Neuronal stem cell (in vitro differentiated cells): ENCODE data around the gene SPARC.
"Not testable (repeated sequence)": the region's sequence is repeated elsewhere in the genome, so short reads cannot be mapped to it uniquely, and the experiment has no call there.

ENCODE experiments used
- DNase-seq: peaks from one replicate; pipeline ENCODE4 v3.0.0-alpha.2; 2013; ENCODE audit warnings: low spot score
- H2AFZ ChIP-seq: one replicate; pipeline ENCODE4 v1.6.1; 2013; ENCODE audit warnings: mild to moderate bottlenecking, low read length, inconsistent platforms
- H2AK5ac ChIP-seq: 2 replicates; pipeline ENCODE4 v1.6.1; 2013; ENCODE audit warnings: low read depth, mild to moderate bottlenecking, inconsistent platforms, low read length, moderate library complexity, mixed read lengths
- H2BK120ac ChIP-seq: 2 replicates; pipeline ENCODE4 v1.6.1; 2013; ENCODE audit warnings: low read depth, mild to moderate bottlenecking, inconsistent platforms, low read length, moderate library complexity, mixed read lengths
- H2BK12ac ChIP-seq: one replicate; pipeline ENCODE4 v1.6.1; 2013; ENCODE audit warnings: low read length, inconsistent platforms
- H2BK15ac ChIP-seq: 2 replicates; pipeline ENCODE4 v1.6.1; 2013; ENCODE audit warnings: mild to moderate bottlenecking, low read length, inconsistent platforms, mixed read lengths
- H2BK5ac ChIP-seq: one replicate; pipeline ENCODE4 v1.6.1; 2013; ENCODE audit warnings: inconsistent platforms, mild to moderate bottlenecking, low read length, moderate library complexity
- H3K14ac ChIP-seq: one replicate; pipeline ENCODE4 v1.6.1; 2013; ENCODE audit warnings: low read length, inconsistent platforms
- H3K18ac ChIP-seq: 2 replicates; pipeline ENCODE4 v1.6.1; 2013; ENCODE audit warnings: low read length, inconsistent platforms
- H3K23ac ChIP-seq: 2 replicates; pipeline ENCODE4 v1.6.1; 2013; ENCODE audit warnings: low read depth, mild to moderate bottlenecking, mixed read lengths, low read length, inconsistent platforms; ENCODE audit not compliant: poor library complexity
- H3K27ac ChIP-seq: replicated peaks from 3 replicates; pipeline ENCODE4 v1.5.1; 2013; ENCODE audit warnings: low read length, inconsistent platforms
- H3K27me3 ChIP-seq, 3 experiments: 2 replicates each; pipeline ENCODE4 v1.6.1; 2013; ENCODE audit warnings: low read length in 3 of 3, mild to moderate bottlenecking in 2 of 3, inconsistent platforms in 1 of 3, low read depth in 1 of 3, mixed read lengths in 1 of 3, moderate library complexity in 1 of 3; ENCODE audit not compliant: control insufficient read depth in 3 of 3, insufficient read depth in 3 of 3
- H3K36me3 ChIP-seq, 2 donors: replicated peaks in 1 of 2; 2 replicates each; pipeline ENCODE4 v1.6.1; 2013; ENCODE audit warnings: low read length in 2 of 2; ENCODE audit not compliant: control insufficient read depth in 2 of 2, insufficient read depth in 2 of 2
- H3K4ac ChIP-seq: 2 replicates; pipeline ENCODE4 v1.6.1; 2013; ENCODE audit warnings: inconsistent platforms, mild to moderate bottlenecking, low read length, moderate library complexity
- H3K4me1 ChIP-seq, 2 donors: 1 replicate in 1 of 2; 2 replicates in 1 of 2; pipeline ENCODE4 v1.6.1; 2013; ENCODE audit warnings: low read length in 2 of 2, low read depth in 1 of 2; ENCODE audit not compliant: control insufficient read depth in 2 of 2, insufficient read depth in 1 of 2
- H3K4me2 ChIP-seq: one replicate; pipeline ENCODE4 v1.6.1; 2013; ENCODE audit warnings: mild to moderate bottlenecking, low read length, inconsistent platforms; ENCODE audit not compliant: insufficient read depth, poor library complexity, severe bottlenecking
- H3K4me3 ChIP-seq, 2 donors: 2 replicates each; pipeline ENCODE4 v1.5.1; 2013; ENCODE audit warnings: low read length in 2 of 2, mild to moderate bottlenecking in 2 of 2, inconsistent platforms in 1 of 2, moderate library complexity in 1 of 2
- H3K79me1 ChIP-seq: one replicate; pipeline ENCODE4 v1.6.1; 2013; ENCODE audit warnings: low read depth, mild to moderate bottlenecking, inconsistent platforms, low read length, moderate library complexity
- H3K9ac ChIP-seq: one replicate; pipeline ENCODE4 v1.6.1; 2013; ENCODE audit warnings: mild to moderate bottlenecking, low read depth, low read length, inconsistent platforms; ENCODE audit not compliant: poor library complexity
- H3K9me3 ChIP-seq, 2 donors: replicated peaks in 1 of 2; 2 replicates each; pipeline versions ENCODE3 to v1.6.1; 2013; ENCODE audit warnings: low read length in 2 of 2, mild to moderate bottlenecking in 2 of 2, inconsistent platforms in 1 of 2, low read depth in 1 of 2, mixed read lengths in 1 of 2, moderate library complexity in 1 of 2; ENCODE audit not compliant: control insufficient read depth in 2 of 2, insufficient read depth in 1 of 2
- H4K8ac ChIP-seq: one replicate; pipeline ENCODE4 v1.6.1; 2013; ENCODE audit warnings: low read depth, mild to moderate bottlenecking, inconsistent platforms, low read length, moderate library complexity
- H4K91ac ChIP-seq: one replicate; pipeline ENCODE4 v1.6.1; 2013; ENCODE audit warnings: low read length, low read depth, mild to moderate bottlenecking, inconsistent platforms; ENCODE audit not compliant: poor library complexity
- WGBS, 2 donors: extraction: QIAGEN DNeasy Blood & Tissue Kit; methylation state at CpG; one replicate each; pipeline ENCODE4 v1.1.7; 2013; ENCODE audit warnings: missing lambda C conversion rate in 2 of 2, mixed read lengths in 1 of 2; ENCODE audit not compliant: insufficient read length in 2 of 2, insufficient replicate concordance in 1 of 2; ENCODE audit errors: extremely low coverage in 2 of 2; 5-methylcytosine and 5-hydroxymethylcytosine counted together

SPARC gene

DNA sequence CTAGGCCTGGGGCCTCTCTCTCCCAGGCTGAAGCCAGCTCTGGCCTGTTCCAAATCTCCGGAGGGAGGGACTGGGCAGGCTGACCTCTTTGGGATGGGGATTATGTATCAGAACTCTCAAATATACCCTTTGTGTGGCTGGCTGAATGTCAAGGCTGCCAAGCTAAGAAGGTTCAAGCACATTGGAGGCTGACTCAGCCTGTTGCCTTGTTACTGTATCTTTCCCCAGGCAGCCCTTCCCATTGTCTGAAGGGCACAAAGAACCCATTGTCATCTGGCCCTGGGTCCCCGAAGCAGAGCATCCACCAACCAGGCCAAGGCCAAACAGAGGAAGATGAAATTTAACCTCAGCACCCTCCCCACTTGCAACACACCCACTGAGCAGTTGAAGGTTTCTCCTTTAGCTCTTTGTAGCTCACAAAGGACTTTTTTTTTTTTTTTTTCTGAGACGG lies 7.3 kb upstream of the SPARC start:
- no peak for DNase-seq
- H3K4me3 ChIP-seq: no peak overlapping the region
- no peak overlapping the region for H3K27ac ChIP-seq

DNA sequence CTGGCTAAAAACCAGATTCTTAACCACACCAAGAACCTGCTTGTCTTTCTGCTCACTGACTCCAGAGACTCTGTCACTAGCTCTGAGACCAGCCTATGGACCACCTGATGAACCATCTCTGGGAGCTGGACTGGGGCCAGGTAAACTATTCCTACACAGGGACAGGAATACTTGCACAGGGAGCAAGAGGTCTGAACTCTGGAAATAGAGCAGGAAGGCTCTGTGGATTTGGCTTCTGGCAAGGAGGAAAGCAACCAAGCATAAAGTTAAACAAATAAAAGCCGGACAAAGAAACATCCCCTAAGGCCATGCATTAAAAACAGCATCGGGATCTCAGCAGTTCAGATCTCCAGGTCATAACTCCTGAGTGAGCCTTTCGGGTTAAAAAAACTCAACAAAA lies 5.6 kb upstream of the SPARC start:
- no CpG with 5 or more reads among the region's 3 CpGs for whole genome bisulfite sequencing, 2 donors
- Histone ChIP-seq H3K27ac (no peak overlapping the region), H3K4ac (no peak overlapping the region), H2BK120ac (no peak overlapping the region), H4K8ac (no peak overlapping the region), H3K9me3 (no peaks in the 10 kb centered on the region), H3K9ac (no peak overlapping the region), H2BK5ac (no peak overlapping the region), H3K14ac (no peak overlapping the region), H3K27me3 (no peaks in the 10 kb centered on the region), H3K23ac (no peak overlapping the region), H3K4me2 (no peak overlapping the region), H2BK12ac (no peak overlapping the region), H2AFZ (no peak overlapping the region), H2BK15ac (no peak overlapping the region), H4K91ac (no peak overlapping the region), H3K4me3 (no peak overlapping the region), H3K36me3 (no peaks in the 10 kb centered on the region), H3K4me1 (peaks cover 10 to 21% of the 10 kb centered on the region in 2 donors), H2AK5ac (no peak overlapping the region), H3K18ac (no peak overlapping the region), H3K79me1 (no peaks in the 10 kb centered on the region)
- DNase-seq: no peak

More for the DNA sequence above, 7.3 kb upstream of the SPARC start:
- peaks cover 17 to 25% of the 10 kb centered on the region in 2 donors for H3K4me1 ChIP-seq
- H2BK15ac ChIP-seq: no peak overlapping the region
- peak overlapping the region; percentile 66 for H2AFZ ChIP-seq
- H3K14ac ChIP-seq: peak overlapping the region; percentile 40
- H3K9ac ChIP-seq: no peak overlapping the region
- H4K91ac ChIP-seq: no peak overlapping the region
- peak overlapping the region; percentile 35 for H3K18ac ChIP-seq
- no peak overlapping the region for H3K4ac ChIP-seq
- no peaks in the 10 kb centered on the region for H3K9me3 ChIP-seq
- H2BK12ac ChIP-seq: no peak overlapping the region
- no peak overlapping the region for H2BK120ac ChIP-seq
- WGBS, 2 donors: no CpG with 5 or more reads among the region's 3 CpGs
- H2AK5ac ChIP-seq: no peak overlapping the region
- no peak overlapping the region for H3K23ac ChIP-seq
- no peak overlapping the region for H3K4me2 ChIP-seq
- no peaks in the 10 kb centered on the region for H3K79me1 ChIP-seq
- no peak overlapping the region for H2BK5ac ChIP-seq
- H3K27me3 ChIP-seq: no peaks in the 10 kb centered on the region
- no peak overlapping the region for H4K8ac ChIP-seq
- H3K36me3 ChIP-seq: no peaks in the 10 kb centered on the region

DNA sequence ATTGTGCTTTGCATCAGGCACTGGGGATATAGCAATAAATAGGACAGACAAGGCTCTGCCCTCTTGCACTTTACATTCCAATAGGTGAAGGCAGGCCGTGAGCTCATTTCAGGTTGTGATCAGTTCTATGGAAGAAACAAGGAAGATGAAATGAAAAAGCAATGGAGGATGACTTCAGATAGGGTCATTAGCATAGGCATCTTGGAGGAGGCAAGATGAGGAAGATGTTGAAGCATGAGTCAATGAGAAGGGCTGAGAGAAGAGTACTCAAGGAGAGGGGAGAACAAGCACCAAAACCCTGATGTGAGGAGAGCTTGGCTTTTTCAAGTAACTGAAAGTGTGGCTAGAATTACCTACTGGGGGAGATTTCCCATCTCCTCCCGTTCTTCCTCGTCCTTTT lies 5.0 kb upstream of the SPARC start:
- Histone ChIP-seq H2BK15ac (no peak overlapping the region), H3K23ac (no peak overlapping the region), H3K4me1 (peaks cover 11 to 23% of the 10 kb centered on the region in 2 donors), H3K9me3 (no peaks in the 10 kb centered on the region), H2BK120ac (no peak overlapping the region), H3K27ac (no peak overlapping the region), H2BK12ac (no peak overlapping the region), H3K27me3 (no peaks in the 10 kb centered on the region), H2AFZ (no peak overlapping the region), H3K14ac (no peak overlapping the region), H3K9ac (no peak overlapping the region), H3K79me1 (no peaks in the 10 kb centered on the region), H2BK5ac (no peak overlapping the region), H4K8ac (no peak overlapping the region), H4K91ac (no peak overlapping the region), H3K4me2 (no peak overlapping the region), H3K4ac (no peak overlapping the region), H3K4me3 (no peak overlapping the region), H3K36me3 (no peaks in the 10 kb centered on the region), H3K18ac (no peak overlapping the region), H2AK5ac (no peak overlapping the region)
- WGBS, 2 donors: no CpG with 5 or more reads among the region's 3 CpGs
- no peak for DNase-seq

DNA sequence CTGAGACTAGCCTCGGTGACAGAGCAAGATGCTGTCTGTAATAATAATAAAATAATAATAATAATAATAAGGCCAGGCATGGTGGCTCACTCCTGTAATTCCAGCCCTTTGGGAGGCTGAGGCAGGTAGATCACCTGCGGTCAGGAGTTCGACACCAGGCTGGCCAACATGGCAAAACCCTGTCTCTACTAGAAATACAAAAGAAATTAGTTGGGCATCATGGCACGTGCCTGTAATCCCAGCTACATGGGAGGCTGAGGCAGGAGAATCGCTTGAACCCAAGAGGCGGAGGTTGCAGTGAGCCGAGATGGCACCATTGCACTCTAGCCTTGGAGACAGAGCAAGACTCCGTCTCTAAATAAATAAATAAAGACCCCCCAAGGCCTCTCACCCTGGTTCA lies 2.9 kb upstream of the SPARC start:
- not testable (repeated sequence) for H3K23ac ChIP-seq, H2BK120ac ChIP-seq, H2AFZ ChIP-seq, H3K9ac ChIP-seq, H2BK5ac ChIP-seq, H3K4me2 ChIP-seq, H2BK15ac ChIP-seq, H4K8ac ChIP-seq, H3K9me3 ChIP-seq, H2AK5ac ChIP-seq, DNase-seq, H3K14ac ChIP-seq, H3K4me3 ChIP-seq, H3K4ac ChIP-seq, H4K91ac ChIP-seq, H3K36me3 ChIP-seq, H3K18ac ChIP-seq, H3K27ac ChIP-seq, H2BK12ac ChIP-seq, H3K27me3 ChIP-seq, H3K79me1 ChIP-seq
- H3K4me1 ChIP-seq: peaks cover 8 to 14% of the 10 kb centered on the region in 2 donors
- WGBS, 2 donors: no CpG with 5 or more reads among the region's 8 CpGs
